IMR-90 (cell line): ENCODE measurements around the gene SOX8. TPM values are rescaled to one million over a fixed set of nuclear protein-coding genes. Genes with fewer than 3 reads are reported as not detected.

Experiments
- ATAC-seq: fragments of 200-7000 bp; cut with Tn5 transposase; 2 replicates; pipeline ENCODE4 v1.9.1; 2020; ENCODE audit warnings: low read depth, mild to moderate bottlenecking, moderate library complexity
- BruUV-seq: library from RNA; stranded (reverse); fragments of 400-500 nt; replicated peaks from 2 replicates; lab custom pipeline; 2021; lab: Mats Ljungman, UMichigan
- CTCF ChIA-PET: fragments of 300-600 bp; formaldehyde crosslinking; extraction: SDS; loops from one replicate; lab custom pipeline; 2021; ENCODE audit warnings: antibody characterized with exemption; lab: Yijun Ruan, JAX
- POLR2A ChIA-PET: fragments of 300-600 bp; sonication (Branson Sonifier 250); formaldehyde crosslinking; loops from one replicate; lab custom pipeline; 2022; ENCODE audit warnings: antibody characterized with exemption; ENCODE audit not compliant: unreplicated experiment; lab: Charles Lee
- DNase-seq: peaks from one replicate; pipeline ENCODE4 v3.0.0; 2013
- H2AFZ ChIP-seq: replicated peaks from 2 replicates; pipeline ENCODE3; 2013; ENCODE audit warnings: low read length, mild to moderate bottlenecking; ENCODE audit not compliant: poor library complexity
- H2AK5ac ChIP-seq: 2 replicates; pipeline ENCODE4 v1.6.1; 2013; ENCODE audit warnings: low read depth, low read length, inconsistent platforms
- H2AK9ac ChIP-seq: replicated peaks from 2 replicates; pipeline ENCODE3; 2013; ENCODE audit warnings: mild to moderate bottlenecking, low read depth, low read length, moderate library complexity; ENCODE audit not compliant: poor library complexity
- H2BK120ac ChIP-seq: 2 replicates; pipeline ENCODE4 v1.6.1; 2013; ENCODE audit warnings: low read depth, low read length, inconsistent platforms
- H2BK15ac ChIP-seq: 3 replicates; pipeline ENCODE4 v1.6.1; 2013; ENCODE audit warnings: low read depth, low read length, inconsistent platforms
- H2BK20ac ChIP-seq: 2 replicates; pipeline ENCODE4 v1.6.1; 2013; ENCODE audit warnings: low read depth, mild to moderate bottlenecking, inconsistent platforms, low read length, moderate library complexity
- H2BK5ac ChIP-seq: 2 replicates; pipeline ENCODE4 v1.6.1; 2013; ENCODE audit warnings: mild to moderate bottlenecking, low read depth, low read length, inconsistent platforms; ENCODE audit not compliant: poor library complexity, severe bottlenecking
- H3K14ac ChIP-seq: replicated peaks from 2 replicates; pipeline ENCODE4 v1.6.1; 2013; ENCODE audit warnings: low read depth, low read length, inconsistent platforms
- H3K18ac ChIP-seq: 2 replicates; pipeline ENCODE4 v1.6.1; 2013; ENCODE audit warnings: low read depth, low read length, control low read depth
- H3K23ac ChIP-seq: 2 replicates; pipeline ENCODE4 v1.6.1; 2013; ENCODE audit warnings: low read depth, low read length, inconsistent platforms
- H3K27ac ChIP-seq: 2 replicates; pipeline ENCODE4 v1.5.1; 2013; ENCODE audit warnings: mild to moderate bottlenecking, control low read depth, low read length; ENCODE audit not compliant: insufficient read depth
- H3K27me3 ChIP-seq: 2 replicates; pipeline ENCODE4 v1.6.1; 2013; ENCODE audit warnings: low read length; ENCODE audit not compliant: control insufficient read depth, insufficient read depth
- H3K36me3 ChIP-seq: 2 replicates; pipeline ENCODE4 v1.6.1; 2013; ENCODE audit warnings: low read length, mixed read lengths; ENCODE audit not compliant: control insufficient read depth, insufficient read depth
- H3K4ac ChIP-seq: 2 replicates; pipeline ENCODE4 v1.6.1; 2013; ENCODE audit warnings: low read depth, low read length, inconsistent platforms
- H3K4me1 ChIP-seq: 2 replicates; pipeline ENCODE4 v1.6.1; 2013; ENCODE audit warnings: low read length, mixed read lengths; ENCODE audit not compliant: control insufficient read depth, insufficient read depth
- H3K4me2 ChIP-seq: 2 replicates; pipeline ENCODE4 v1.6.1; 2013; ENCODE audit warnings: low read depth, mild to moderate bottlenecking, control low read depth, low read length, moderate library complexity
- H3K4me3 ChIP-seq: 2 replicates; pipeline ENCODE4 v1.5.1; 2013; ENCODE audit warnings: low read depth, mild to moderate bottlenecking, control low read depth, low read length, moderate library complexity; ENCODE audit not compliant: insufficient read depth
- H3K56ac ChIP-seq: 2 replicates; pipeline ENCODE4 v1.6.1; 2013; ENCODE audit warnings: low read length, inconsistent platforms; ENCODE audit not compliant: insufficient read depth; ENCODE audit errors: extremely low read depth
- H3K79me1 ChIP-seq, 2 experiments: 2 replicates each; pipeline ENCODE4 v1.6.1; 2013; ENCODE audit warnings: low read length in 2 of 2, inconsistent platforms in 1 of 2, low read depth in 1 of 2
- H3K9ac ChIP-seq: 2 replicates; pipeline ENCODE4 v1.6.1; 2013; ENCODE audit warnings: low read depth, low read length, control low read depth
- H3K9me1 ChIP-seq: 2 replicates; pipeline ENCODE4 v1.6.1; 2013; ENCODE audit warnings: low read length, inconsistent platforms; ENCODE audit not compliant: insufficient read depth
- H3K9me3 ChIP-seq: 2 replicates; pipeline ENCODE4 v1.6.1; 2013; ENCODE audit warnings: low read length; ENCODE audit not compliant: control insufficient read depth, insufficient read depth
- H4K20me1 ChIP-seq: 2 replicates; pipeline ENCODE4 v1.6.1; 2013; ENCODE audit warnings: low read length, inconsistent platforms; ENCODE audit not compliant: insufficient read depth
- H4K5ac ChIP-seq: 2 replicates; pipeline ENCODE4 v1.6.1; 2013; ENCODE audit warnings: mild to moderate bottlenecking, low read depth, low read length, control low read depth
- H4K8ac ChIP-seq, 2 experiments: 2 replicates each; pipeline ENCODE4 v1.6.1; 2013; ENCODE audit warnings: low read depth in 2 of 2, low read length in 2 of 2, control low read depth in 1 of 2, inconsistent platforms in 1 of 2
- H4K91ac ChIP-seq: 2 replicates; pipeline ENCODE4 v1.6.1; 2013; ENCODE audit warnings: low read depth, low read length, inconsistent platforms; ENCODE audit not compliant: insufficient read depth
- BHLHE40 ChIP-seq: fragments of 150-350 bp; IDR thresholded peaks from 2 replicates; pipeline ENCODE4 v1.6.1; 2016; ENCODE audit warnings: mild to moderate bottlenecking, low read depth, low read length
- CEBPB ChIP-seq: IDR thresholded peaks from 2 replicates; pipeline ENCODE4 v1.6.1; 2012; ENCODE audit warnings: low read depth, low read length, improper control_type of control experiment
- CHD1 ChIP-seq: IDR thresholded peaks from 2 replicates; pipeline ENCODE4 v1.6.1; 2012; ENCODE audit warnings: low read depth, low read length, improper control_type of control experiment
- FOS ChIP-seq: fragments of 150-350 bp; IDR thresholded peaks from 2 replicates; pipeline ENCODE4 v1.6.1; 2016; ENCODE audit warnings: low read depth, low read length
- MAFK ChIP-seq: IDR thresholded peaks from 2 replicates; pipeline ENCODE4 v1.6.1; 2012; ENCODE audit warnings: low read depth, low read length, improper control_type of control experiment
- MAZ ChIP-seq: IDR thresholded peaks from 2 replicates; pipeline ENCODE4 v1.6.1; 2012; ENCODE audit warnings: low read depth, mild to moderate bottlenecking, low read length, improper control_type of control experiment, moderate library complexity, borderline replicate concordance
- MXI1 ChIP-seq: IDR thresholded peaks from 2 replicates; pipeline ENCODE4 v1.6.1; 2012; ENCODE audit warnings: low read depth, mild to moderate bottlenecking, low read length, moderate library complexity, borderline replicate concordance
- NFE2L2 ChIP-seq: fragments of 150-350 bp; IDR thresholded peaks from 2 replicates; pipeline ENCODE4 v1.6.1; 2016; ENCODE audit warnings: low read depth, mild to moderate bottlenecking, low read length
- POLR2A ChIP-seq: IDR thresholded peaks from 2 replicates; pipeline ENCODE4 v1.6.1; 2012; ENCODE audit warnings: mild to moderate bottlenecking, low read depth, low read length
- RAD21 ChIP-seq: IDR thresholded peaks from 2 replicates; pipeline ENCODE4 v1.6.1; 2012; ENCODE audit warnings: low read length, improper control_type of control experiment
- RCOR1 ChIP-seq: IDR thresholded peaks from 2 replicates; pipeline ENCODE4 v1.6.1; 2012; ENCODE audit warnings: mild to moderate bottlenecking, low read length, improper control_type of control experiment; ENCODE audit not compliant: insufficient replicate concordance
- RFX5 ChIP-seq: IDR thresholded peaks from 2 replicates; pipeline ENCODE4 v1.8.0; 2012; ENCODE audit warnings: low read depth, mild to moderate bottlenecking, low read length, moderate library complexity
- SMC3 ChIP-seq: fragments of 150-350 bp; IDR thresholded peaks from 2 replicates; pipeline ENCODE4 v1.6.1; 2016; ENCODE audit warnings: low read depth, mild to moderate bottlenecking, antibody characterized with exemption, low read length, moderate library complexity
- WGBS, 2 experiments: methylation state at CpG; one replicate each; pipeline versions ENCODE4 v1.1.5 to v1.1.7; 2013; ENCODE audit warnings: missing lambda C conversion rate in 2 of 2; ENCODE audit not compliant: insufficient read length in 1 of 2; ENCODE audit errors: extremely low coverage in 2 of 2; 5-methylcytosine and 5-hydroxymethylcytosine counted together
- dilution Hi-C: fragments of 300-500 bp; cut with HindIII; formaldehyde crosslinking; loops from one replicate; pipeline ENCODE4 v1.14.3; 2018; ENCODE audit warnings: low sequenced_read_pairs; ENCODE audit not compliant: unreplicated experiment
- in situ Hi-C: fragments of 300-500 bp; cut with MboI; formaldehyde crosslinking; loops from 3 replicates; pipeline ENCODE4 v1.14.3; 2019; ENCODE audit warnings: low sequenced_read_pairs, inconsistent platforms, mixed read lengths
- intact Hi-C: fragments of 100-400 bp; cut with micrococcal nuclease; formaldehyde crosslinking; loops from 2 replicates; pipeline ENCODE4 v1.10.0; 2022
- polyA plus RNA-seq, 3 experiments: library from polyadenylated mRNA; depleted of rRNA; stranded (reverse); fragments of >200 nt; gene quantifications; 2 replicates each; pipeline ENCODE4 v1.2.3, GENCODE V29; 2012; ENCODE audit warnings: low replicate concordance in 1 of 3
- total RNA-seq: library from RNA; depleted of rRNA; stranded (reverse); fragments of >200 nt; gene quantifications from 2 replicates; pipeline ENCODE4 v1.2.3, GENCODE V29; 2012
- TF ChIP-seq, protein P1 (sequence below): conservative IDR thresholded peaks from 2 replicates; pipeline ENCODE4 v1.5.1; 2012; ENCODE audit warnings: mild to moderate bottlenecking, low read depth, low read length, improper control_type of control experiment
- TF ChIP-seq, protein P2 (sequence below): fragments of 150-350 bp; IDR thresholded peaks from 2 replicates; pipeline ENCODE4 v1.6.1; 2017; ENCODE audit warnings: mild to moderate bottlenecking, antibody characterized with exemption, low read length, low read depth
- TF ChIP-seq, protein P3 (sequence below): fragments of 150-350 bp; IDR thresholded peaks from 2 replicates; pipeline ENCODE4 v1.6.1; 2016; ENCODE audit warnings: low read depth, mild to moderate bottlenecking, low read length, moderate library complexity, borderline replicate concordance

The SOX8 gene
- total and polyA plus RNA-seq, 2 of the 4 experiments (the other 2 are of a cell fraction), result under 0.01 to 0.26 TPM

DNA sequence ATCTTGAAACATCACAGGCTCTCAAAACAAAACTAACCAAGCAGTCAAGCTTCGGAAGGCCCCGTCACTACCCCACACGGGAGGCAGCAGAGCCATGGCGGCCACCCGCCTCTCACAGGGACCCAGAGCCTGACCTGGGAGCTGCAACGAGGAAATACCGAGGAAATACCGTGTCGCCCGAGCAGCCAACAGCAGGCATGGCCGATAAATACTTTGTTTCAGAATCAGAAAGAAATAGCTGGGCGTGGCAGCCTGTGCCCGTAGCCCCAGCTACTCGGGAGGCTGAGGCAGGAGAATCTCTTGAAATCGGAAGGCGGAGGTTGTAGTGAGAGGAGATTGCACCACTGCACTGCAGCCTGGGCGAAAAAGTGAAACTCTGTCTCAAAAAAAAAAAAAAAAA, 17.7 kb upstream of the SOX8 start:
- H3K79me1 ChIP-seq, result peaks cover 4 to 6% of the 10 kb centered on the region in 2 experiments; a peak in 3 of 4 replicates
- dilution Hi-C loops, result no loop called here
- H3K36me3 ChIP-seq, result peaks cover 12% of the 10 kb centered on the region
- in situ Hi-C loops, result no loop called here
- H3K9ac ChIP-seq, result no peak overlapping the region
- H3K4ac ChIP-seq, result no peak overlapping the region
- H3K4me3 ChIP-seq, result no peak overlapping the region
- no peak overlapping the region for H3K23ac ChIP-seq
- no peak overlapping the region for H2AK9ac ChIP-seq
- no peak overlapping the region for H4K91ac ChIP-seq
- no peak overlapping the region for H2BK15ac ChIP-seq
- no peak overlapping the region for H3K56ac ChIP-seq
- H2BK5ac ChIP-seq, result no peak overlapping the region
- no peak overlapping the region for H3K4me2 ChIP-seq
- H3K4me1 ChIP-seq, result no peaks in the 10 kb centered on the region
- no TSS peak for BruUV-seq
- no peak overlapping the region for H3K18ac ChIP-seq
- DNase-seq, result no peak
- no peak for ATAC-seq
- CTCF ChIA-PET, result interaction anchor here (0.6 kb wide), 1 partner anchor 230 kb away, joined by 3 read pairs; no protein-coding TSS in a partner anchor
- no peak overlapping the region for H4K8ac ChIP-seq
- H4K20me1 ChIP-seq, result 0 out of 2 replicates have a peak, but pooled peaks cover 7% of the 10 kb centered on the region
- no peak overlapping the region for H3K14ac ChIP-seq
- no peak overlapping the region for H2AFZ ChIP-seq
- no peak overlapping the region for H2BK120ac ChIP-seq
- no peak for TF ChIP-seq FOS
- TF ChIP-seq, protein P1, sequence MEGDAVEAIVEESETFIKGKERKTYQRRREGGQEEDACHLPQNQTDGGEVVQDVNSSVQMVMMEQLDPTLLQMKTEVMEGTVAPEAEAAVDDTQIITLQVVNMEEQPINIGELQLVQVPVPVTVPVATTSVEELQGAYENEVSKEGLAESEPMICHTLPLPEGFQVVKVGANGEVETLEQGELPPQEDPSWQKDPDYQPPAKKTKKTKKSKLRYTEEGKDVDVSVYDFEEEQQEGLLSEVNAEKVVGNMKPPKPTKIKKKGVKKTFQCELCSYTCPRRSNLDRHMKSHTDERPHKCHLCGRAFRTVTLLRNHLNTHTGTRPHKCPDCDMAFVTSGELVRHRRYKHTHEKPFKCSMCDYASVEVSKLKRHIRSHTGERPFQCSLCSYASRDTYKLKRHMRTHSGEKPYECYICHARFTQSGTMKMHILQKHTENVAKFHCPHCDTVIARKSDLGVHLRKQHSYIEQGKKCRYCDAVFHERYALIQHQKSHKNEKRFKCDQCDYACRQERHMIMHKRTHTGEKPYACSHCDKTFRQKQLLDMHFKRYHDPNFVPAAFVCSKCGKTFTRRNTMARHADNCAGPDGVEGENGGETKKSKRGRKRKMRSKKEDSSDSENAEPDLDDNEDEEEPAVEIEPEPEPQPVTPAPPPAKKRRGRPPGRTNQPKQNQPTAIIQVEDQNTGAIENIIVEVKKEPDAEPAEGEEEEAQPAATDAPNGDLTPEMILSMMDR, result no peak
- TF ChIP-seq POLR2A, result no peak
- TF ChIP-seq MXI1, result no peak
- TF ChIP-seq, protein P2, sequence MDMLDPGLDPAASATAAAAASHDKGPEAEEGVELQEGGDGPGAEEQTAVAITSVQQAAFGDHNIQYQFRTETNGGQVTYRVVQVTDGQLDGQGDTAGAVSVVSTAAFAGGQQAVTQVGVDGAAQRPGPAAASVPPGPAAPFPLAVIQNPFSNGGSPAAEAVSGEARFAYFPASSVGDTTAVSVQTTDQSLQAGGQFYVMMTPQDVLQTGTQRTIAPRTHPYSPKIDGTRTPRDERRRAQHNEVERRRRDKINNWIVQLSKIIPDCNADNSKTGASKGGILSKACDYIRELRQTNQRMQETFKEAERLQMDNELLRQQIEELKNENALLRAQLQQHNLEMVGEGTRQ, result no peak
- no peak for TF ChIP-seq RAD21
- TF ChIP-seq, protein P3, sequence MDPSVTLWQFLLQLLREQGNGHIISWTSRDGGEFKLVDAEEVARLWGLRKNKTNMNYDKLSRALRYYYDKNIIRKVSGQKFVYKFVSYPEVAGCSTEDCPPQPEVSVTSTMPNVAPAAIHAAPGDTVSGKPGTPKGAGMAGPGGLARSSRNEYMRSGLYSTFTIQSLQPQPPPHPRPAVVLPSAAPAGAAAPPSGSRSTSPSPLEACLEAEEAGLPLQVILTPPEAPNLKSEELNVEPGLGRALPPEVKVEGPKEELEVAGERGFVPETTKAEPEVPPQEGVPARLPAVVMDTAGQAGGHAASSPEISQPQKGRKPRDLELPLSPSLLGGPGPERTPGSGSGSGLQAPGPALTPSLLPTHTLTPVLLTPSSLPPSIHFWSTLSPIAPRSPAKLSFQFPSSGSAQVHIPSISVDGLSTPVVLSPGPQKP, result no peak
- TF ChIP-seq RCOR1, result no peak
- TF ChIP-seq MAFK, result no peak
- no peak for TF ChIP-seq SMC3
- no peak for TF ChIP-seq NFE2L2
- TF ChIP-seq BHLHE40, result no peak
- TF ChIP-seq RFX5, result no peak
- no peak for TF ChIP-seq CHD1
- no peak for TF ChIP-seq CEBPB
- TF ChIP-seq MAZ, result no peak
- no peaks in the 10 kb centered on the region for H3K27me3 ChIP-seq
- no peak overlapping the region for H2BK20ac ChIP-seq
- no peaks in the 10 kb centered on the region for H3K9me1 ChIP-seq
- H3K27ac ChIP-seq, result no peak overlapping the region
- intact Hi-C loops, result no loop called here
- POLR2A ChIA-PET, result interaction anchor here (0.6 kb wide), 1 partner anchor 17 kb away, joined by 6 read pairs; no protein-coding TSS in a partner anchor
- H2AK5ac ChIP-seq, result no peak overlapping the region
- peaks cover 7% of the 10 kb centered on the region; the same call in 1 of the 2 replicates for H3K9me3 ChIP-seq
- 91% methylated on average over 9 of the region's 17 CpGs; no CpG with 5 or more reads in 1 of the 2 experiments for WGBS, 2 experiments
- no peak overlapping the region for H4K5ac ChIP-seq
